ENCODE data around the gene WWOX.
A peak's percentile ranks its signal among the peaks of the same experiment; 100 is the strongest.

WWOX gene

GRCh38 chr16:78706637-78707036 lies 607.2 kb downstream of the WWOX start:
- DNase-seq: no peak

DNA sequence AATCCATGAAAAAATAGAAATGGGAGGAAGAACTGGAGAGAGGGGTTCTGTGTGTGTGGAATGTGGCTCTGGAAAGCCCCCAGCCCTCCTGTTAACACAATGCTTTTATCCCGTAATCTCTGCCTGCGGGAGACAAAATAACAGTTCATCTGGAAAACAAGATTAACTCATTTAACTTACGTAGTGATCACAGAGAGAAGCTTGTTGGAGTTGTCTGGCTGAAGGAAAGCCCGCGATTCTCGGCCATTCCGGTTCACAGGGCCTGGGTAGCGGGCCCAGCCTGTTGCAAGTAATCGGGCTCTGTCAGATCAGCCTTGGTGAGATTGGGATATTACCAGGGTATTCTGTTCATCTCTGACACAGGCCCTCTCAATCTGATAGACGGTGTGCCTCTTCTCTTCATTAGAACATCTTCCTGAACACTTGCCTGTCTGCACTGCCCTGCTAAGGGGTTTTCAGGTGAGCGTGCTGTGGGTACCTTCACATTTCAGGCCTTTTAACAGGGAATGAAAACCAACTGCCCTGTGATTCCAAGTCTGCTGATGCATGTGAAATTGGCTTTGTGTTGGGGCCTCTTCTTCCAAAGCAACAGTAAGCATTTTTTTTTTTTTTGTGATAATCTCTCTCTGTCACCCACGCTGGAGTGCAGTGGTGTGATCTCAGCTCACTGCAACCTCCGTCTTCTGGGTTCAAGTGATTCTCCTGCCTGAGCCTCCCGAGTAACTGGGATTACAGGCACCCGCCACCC lies 609.9 kb downstream of the WWOX start:
- no peak for DNase-seq

- no peak for DNase-seq
Observed at GRCh38 chr16:78715106-78715505, 615.7 kb downstream of the WWOX start.

DNA sequence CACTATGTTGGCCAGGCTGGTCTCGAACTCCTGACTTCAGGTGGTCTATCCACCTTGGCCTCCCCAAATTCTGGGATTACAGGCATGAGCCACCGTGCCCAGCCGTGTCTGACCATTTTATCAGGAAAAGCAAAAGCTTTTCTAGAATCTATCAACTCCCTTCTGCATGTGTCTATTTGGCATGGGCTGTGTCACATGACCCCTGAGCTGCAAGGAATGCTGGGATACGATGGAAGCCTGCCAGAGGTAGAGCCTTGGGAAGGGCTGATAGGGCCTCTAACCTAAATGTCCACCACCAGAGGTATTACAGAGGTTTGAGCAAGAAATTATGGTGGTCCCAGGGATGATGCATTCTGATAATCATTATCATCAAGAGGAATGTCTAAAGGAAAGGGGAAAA lies 616.2 kb downstream of the WWOX start:
- DNase-seq: no peak

GRCh38 chr16:78718141-78718540 lies 618.7 kb downstream of the WWOX start:
- no peak for DNase-seq

GRCh38 chr16:78720416-78720815 lies 621.0 kb downstream of the WWOX start:
- DNase-seq: no peak

GRCh38 chr16:78727536-78727935 lies 628.1 kb downstream of the WWOX start:
- no peak for DNase-seq

DNA sequence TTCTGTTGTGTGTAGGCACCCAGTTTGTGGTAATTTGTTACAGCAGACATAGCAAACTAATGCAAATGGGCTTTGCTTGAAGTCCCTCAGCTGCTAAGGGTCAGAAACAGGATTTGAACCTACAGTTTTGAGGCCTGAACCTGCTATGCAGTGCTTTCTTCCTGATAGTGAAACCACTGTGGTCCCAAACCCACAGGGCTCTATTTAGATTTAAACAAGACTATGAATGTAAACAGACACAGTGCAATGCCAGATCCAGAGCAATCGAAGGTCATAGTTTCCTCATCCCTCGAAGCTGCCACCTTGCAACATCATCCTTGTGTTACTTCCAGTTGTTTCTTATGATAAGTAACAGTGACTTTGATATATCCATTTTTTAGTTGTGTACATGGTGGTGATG lies 630.2 kb downstream of the WWOX start:
- DNase-seq: no peak

DNA sequence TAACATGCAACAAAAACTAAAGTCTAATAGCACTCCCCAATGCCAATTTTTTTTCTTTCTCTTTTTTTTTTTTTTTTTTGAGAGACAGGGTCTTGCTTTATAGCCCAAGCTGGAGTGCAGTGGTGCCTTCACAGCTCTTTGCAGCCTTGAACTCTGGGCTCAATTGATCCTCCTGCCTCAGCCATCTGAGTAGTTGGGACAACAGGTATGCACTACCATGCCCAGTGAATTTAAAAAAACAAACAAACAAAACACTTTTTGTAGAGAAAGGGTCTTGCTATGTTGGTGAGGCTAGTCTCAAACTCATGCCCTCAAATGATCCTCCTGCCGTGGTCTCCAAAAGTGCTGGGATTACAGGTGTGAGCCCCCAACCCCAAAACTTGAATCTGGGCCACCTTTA lies 632.3 kb downstream of the WWOX start:
- DNase-seq: no peak

- no peak for DNase-seq
Observed at GRCh38 chr16:78732696-78733095, 633.2 kb downstream of the WWOX start.

- no peak for DNase-seq
Observed at GRCh38 chr16:78735337-78735736, 635.9 kb downstream of the WWOX start.

DNA sequence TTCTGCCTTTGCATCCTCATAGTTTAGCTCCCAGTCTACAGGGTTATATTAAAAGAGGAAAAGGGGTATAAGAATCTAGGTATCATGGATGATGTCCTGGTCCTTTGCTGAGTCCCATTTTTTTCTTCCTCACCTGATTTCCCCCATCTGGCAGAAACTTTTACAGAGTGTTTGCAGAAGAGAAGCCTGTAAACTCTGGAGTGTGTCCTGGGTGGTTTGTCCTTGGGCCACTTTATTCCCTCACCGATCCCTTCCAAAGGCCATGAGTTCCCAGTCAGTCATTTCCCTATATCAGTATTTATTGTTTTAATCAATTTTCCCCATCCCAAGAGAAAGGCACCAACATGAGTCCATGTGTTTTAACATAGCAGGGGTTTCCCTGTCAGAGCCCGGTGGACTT lies 638.2 kb downstream of the WWOX start:
- no peak for DNase-seq

GRCh38 chr16:78738557-78738956 lies 639.1 kb downstream of the WWOX start:
- DNase-seq: no peak

DNA sequence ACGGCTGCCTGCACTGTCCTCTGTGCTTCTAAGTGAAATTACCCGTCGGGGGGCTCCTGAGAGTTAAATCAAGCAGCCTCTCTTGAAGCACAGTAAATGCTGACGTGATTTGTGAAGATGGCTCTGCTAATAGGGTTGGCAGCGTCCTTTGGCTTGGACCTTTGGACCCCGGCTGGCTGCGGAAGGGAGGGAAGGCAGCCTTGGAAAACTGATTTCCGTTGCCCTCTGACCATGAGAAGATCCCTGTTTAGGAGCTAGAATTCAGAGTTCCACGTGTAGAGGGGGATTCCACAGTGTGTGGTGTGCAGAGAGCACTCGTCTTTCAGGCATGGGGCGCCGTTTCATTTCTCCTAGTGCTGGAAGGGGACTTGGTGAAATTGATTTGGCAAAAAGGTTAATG lies 640.8 kb downstream of the WWOX start:
- DNase-seq: no peak

DNA sequence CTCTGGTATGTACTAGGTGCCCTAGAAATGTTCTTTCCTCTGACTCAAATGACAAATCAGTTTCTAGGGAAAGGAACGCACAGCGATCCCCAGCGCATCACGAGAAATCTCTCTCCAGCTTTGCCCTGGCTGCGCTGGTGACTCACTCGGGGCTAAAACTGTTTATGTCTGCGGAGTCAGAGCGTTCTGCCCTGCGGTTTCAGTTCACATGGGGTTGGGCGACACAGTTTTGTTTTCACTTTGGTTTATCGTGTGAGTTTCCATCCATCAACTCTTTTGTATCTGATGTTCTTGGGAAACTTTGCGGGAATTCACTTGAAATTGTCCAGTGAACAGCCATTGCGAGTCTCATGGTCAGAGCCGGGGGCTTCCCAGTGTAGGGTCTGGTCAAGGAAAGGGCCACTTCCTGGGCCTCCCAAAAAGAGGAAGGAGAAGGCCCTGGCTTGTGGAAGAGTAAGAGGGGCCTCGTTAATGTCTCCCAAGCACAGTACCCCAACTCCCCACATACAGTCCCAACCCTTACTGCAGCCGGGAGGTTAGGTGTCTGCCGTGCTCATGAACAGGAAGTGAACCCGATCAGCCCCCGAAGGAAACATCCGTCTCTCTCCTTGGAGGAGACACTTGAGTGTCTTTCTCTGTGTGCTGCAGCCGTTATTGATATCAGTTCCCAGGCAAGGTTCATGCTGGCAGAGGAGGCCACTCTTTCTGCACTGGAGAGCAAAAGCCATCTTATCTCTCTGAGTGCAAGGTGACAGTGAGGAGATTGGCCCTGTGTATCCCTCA lies 643.2 kb downstream of the WWOX start:
- peak; percentile 12 to 52 (median 26) for DNase-seq

DNA sequence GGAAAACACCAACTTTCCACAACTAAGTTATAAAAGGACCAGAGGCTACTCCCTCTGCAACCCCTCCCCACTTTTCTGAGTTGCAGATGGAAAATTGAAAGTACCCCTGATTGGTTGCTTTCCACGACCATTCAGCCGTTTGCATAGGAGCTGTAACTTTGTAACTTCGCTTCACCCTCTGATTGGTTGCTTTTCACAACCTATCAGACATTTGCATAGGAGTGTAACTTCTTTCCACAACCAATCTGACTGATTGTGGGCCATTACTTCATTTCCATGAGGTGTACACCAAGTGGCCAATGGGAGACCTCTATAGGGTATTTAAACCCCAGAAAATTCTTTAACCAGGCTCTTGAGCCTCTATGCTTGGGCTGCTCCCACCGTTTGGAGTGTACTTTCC lies 644.1 kb downstream of the WWOX start:
- no peak for DNase-seq

- DNase-seq: no peak
Observed at GRCh38 chr16:78744099-78744498, 644.6 kb downstream of the WWOX start.

DNA sequence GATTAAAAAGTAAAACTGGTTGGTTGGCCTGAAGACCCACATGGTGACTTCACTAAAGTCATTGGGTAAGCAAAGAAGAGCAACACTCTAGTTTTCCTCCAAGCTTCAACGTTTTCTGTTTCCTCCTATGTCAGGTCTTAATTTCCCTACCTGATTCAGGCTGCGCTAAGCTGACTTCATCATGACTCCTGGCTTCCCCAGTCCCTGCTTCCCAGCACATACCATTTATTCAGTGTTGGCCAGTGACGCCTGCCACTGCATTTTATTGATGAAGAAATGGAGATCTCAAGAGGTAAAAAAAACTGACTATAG lies 645.3 kb downstream of the WWOX start:
- no peak for DNase-seq

DNA sequence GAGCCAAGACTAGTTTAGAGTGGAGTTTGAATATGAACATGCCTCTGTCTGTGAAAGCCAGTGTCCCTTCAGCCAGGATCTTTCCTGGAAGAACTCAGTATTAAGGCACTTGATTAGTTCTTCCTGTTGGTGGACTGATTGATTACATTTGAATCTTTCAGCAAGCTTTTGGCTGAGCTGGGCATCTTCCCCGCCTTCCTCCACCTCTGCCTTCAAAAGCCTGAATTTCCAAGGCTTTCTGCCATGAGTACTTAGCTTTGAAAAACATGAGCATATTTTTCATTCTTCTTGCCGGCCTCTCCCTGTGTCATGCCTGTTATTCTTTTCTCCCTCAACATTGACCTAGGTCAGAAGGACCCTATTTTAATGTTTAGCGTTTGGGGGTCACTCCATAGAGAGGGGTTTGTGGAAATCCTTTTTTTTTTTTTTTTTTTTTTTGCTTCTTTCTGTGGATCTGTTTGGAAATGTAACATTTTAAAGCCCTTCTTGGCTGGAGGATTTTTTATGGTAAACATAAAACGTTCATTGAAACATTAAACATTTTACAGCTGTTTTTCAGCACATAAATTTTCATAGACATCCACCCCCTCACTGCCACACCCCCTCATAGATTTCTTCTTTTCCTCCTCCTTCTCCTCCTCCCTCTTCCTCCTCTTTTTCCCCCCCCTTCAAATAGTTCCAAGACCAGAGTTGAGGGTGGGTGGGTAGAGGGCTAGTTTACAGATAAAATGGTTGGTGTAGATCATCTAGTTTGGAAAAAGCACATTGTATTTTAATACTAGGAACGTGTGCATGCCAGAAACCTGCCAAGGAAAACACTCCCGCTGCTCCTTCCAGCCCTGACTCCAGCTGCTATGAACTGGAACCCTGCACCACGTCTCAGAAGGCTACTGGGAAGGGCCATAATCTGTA lies 645.9 kb downstream of the WWOX start:
- no peak for DNase-seq

GRCh38 chr16:78746718-78747117 lies 647.3 kb downstream of the WWOX start:
- DNase-seq: no peak

DNA sequence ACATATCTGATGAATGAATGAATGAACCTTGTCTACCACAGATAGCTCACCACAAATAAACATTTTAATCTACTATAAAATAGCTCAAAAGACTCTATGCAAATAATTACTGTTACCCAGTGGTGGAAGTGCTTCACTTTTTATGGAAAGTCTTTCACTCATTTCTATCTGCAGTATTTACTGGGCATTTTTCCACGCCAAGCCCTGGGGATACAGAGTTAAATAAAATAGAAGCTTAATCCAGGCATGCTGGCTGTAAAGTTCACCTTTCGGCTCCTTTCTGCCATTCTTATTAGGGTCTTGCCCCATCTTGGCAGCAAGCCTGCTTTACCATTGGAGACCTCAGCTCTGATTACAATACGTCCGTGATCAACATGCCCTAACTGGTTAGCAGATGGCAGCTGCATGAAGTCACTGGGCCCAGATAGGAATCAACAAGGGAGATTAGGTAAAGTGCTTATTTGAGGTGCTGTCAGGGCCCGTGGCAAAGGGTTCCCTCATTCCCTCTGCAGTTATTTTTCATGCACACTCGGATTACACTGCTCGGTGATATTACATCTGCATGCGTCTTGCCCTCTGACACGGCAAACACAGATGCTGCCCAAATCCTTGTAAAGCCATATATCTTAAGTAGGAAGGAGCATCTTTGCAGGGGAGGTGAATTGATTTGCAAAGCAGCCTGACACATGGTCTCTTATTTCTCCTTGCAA lies 648.9 kb downstream of the WWOX start:
- DNase-seq: no peak

DNA sequence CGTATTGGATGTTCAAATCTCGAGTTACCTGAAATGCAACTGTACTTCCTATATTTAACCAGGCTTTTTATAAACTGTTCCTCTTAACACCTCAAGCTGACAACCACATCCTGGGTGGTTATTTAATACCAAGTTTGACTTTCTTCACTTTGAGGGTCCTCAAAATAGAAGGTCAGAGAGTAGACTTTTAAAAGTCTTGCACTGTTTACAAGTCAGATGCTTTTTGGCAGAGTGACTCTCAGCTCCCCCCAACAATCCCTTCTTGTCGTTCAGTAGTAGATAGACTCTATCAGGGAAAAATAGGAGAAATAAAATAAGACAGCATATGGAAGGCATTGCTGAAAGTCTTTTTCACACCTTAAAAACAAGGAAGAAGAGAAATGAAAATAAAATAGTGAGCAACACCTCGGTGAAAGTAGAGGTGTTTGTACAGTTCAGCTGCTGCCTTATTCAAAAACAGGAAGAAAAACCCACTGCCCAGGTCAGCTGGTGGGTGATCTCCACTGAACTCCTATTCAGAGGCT lies 650.4 kb downstream of the WWOX start:
- no peak for DNase-seq

- DNase-seq: no peak
Observed at GRCh38 chr16:78750611-78751010, 651.2 kb downstream of the WWOX start.

All from stimulated activated naive CD4-positive, alpha-beta T cell (primary cell).